RPMI7951 (cell line): ENCODE measurements around the gene CENPP. TPM values are rescaled to one million over a fixed set of nuclear protein-coding genes. Genes with fewer than 3 reads are reported as not detected.
"Not testable (repeated sequence)": the region's sequence is repeated elsewhere in the genome, so short reads cannot be mapped to it uniquely, and the experiment has no call there.

Source experiments
- DNase-seq: peaks from one replicate; pipeline ENCODE4 v3.0.0-alpha.2; 2012; ENCODE audit warnings: low read depth
- total RNA-seq: library from RNA; depleted of rRNA; stranded (reverse); fragments of >200 nt; shearing (Covaris generic); gene quantifications from 2 replicates; pipeline ENCODE4 v1.2.3, GENCODE V29; 2014

CENPP gene
- total RNA-seq, 1 experiment from 2014 or later: 17.8 TPM

DNA sequence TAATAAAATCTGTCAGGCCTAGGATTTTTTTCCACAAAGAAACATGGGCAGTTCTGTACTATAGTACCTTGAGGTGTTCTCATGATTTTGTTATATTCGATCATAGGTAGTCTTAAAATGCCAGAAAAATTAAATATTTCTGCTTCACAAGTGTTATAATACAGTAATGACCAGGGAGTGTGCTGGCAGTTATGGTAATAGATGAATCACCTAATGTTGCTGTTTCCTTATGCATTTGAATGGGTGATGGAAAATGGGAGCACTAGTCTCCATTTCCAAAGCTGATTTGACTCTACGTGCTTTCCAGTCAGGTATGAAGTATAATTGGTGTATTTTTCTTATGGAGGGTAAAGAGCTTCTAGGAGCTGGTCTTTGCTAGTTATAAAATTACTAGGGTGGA is 54.9 kb downstream of the CENPP start:
- no peak for DNase-seq

DNA sequence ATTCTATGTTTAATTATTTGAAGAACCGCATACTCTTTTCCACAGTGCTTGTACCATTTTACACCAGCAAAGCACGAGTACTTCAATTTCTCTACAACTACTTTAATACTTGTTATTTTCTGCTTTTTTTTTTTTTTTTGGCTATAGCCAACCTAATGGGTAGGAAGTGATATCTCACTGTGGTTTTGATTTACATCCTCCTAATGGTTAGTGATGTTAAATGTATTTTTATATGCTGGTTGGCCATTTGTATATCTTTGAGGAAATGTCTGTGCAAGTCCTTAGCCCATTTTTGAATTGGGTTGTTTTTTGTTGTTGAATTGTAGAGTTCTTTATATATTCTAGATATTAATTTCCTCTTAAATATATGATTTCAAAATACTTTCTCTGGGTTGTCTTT is 56.0 kb downstream of the CENPP start:
- DNase-seq: no peak

DNA sequence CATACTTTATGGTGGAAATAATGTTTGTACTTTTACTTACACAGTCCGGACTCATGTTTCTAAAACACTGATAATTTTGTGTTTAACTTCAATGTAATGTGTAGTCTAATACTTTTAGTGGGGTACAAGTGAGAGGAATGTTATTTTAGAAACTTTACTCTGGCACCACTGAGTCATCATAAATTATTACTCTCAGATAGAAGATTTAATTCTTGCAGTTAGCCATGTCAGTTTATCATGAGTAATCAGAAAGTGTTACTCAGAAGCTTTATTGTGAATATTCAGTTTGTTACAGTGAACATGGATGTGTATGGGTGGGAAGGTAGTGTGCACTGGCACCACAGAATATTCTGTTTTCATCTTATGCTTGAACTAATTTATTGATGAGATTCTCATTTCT is 58.6 kb downstream of the CENPP start:
- DNase-seq: peak; percentile 8

DNA sequence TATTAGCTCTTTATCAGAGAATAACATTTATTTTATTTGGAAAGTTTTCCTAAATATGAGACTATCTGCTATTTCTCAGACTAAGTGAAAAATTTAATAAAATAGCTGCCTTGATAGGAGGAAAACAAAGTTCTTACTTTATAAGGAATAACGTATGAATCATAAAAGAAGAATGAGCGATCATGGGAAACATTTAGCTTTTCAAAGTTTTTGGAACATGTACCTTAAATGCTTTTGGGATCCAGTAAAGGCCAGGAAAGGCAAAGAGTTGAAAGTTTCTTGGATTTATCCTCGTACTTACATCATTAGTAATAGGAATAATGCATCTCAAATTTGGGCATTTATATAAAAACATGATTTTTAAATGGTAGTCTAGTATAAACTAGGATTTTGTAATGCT is 59.2 kb downstream of the CENPP start:
- DNase-seq: no peak

DNA sequence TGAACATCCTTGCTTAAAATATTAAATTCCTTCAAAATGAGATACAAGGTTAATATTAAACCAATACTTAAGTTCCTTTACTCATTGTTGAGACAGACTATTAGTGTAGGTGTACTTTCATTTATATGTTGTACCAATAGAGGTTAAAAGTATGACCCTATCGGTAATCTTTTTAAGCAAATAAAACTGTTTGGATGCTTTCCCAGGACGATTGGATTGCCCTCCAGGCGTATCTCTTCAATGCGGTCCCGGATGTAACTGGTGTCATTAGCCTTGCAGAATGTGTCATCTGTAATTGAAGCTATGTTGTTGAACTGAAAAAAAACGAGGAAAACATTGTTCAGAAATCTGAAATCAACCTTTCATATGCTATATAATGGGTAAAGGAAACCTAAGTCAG is 59.7 kb downstream of the CENPP start:
- DNase-seq: peak; percentile 41

DNA sequence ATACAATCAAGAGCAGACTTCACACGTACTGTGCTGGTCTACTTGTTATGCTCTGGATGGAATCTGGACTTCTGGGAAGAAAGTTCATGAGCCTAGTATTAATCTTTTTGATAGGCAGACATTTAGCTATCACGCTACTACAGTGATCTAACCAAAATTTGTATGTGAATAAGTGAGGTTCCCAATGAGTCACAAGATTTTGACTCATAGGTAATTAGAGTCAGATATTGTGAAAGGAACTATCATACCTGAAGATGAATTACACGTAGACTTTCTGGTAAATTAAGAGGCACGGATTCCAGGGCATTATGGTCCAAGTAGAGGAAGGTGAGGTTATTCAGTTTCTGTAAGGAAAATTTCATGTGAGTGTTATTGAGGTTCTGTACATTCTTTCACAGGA is 60.2 kb downstream of the CENPP start:
- DNase-seq: peak; percentile 15

DNA sequence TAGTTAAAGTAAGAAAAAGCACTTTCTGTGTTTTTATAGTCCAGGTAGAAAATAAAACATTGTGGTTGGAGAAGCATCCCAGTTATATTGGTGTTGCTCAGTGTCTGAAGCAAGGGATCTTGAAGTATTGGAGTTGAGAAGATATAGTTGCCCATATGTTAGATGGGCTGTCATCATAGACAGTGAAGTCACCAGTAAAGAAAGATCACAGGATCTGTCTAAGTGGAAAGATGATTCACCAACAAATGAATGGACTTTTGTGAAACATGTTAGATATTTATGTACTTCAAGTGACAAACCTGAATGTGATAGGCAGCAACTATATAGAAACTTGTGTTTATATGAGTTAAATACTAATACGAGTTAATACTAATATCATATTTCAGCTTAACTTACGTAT is 66.9 kb downstream of the CENPP start:
- no peak for DNase-seq

DNA sequence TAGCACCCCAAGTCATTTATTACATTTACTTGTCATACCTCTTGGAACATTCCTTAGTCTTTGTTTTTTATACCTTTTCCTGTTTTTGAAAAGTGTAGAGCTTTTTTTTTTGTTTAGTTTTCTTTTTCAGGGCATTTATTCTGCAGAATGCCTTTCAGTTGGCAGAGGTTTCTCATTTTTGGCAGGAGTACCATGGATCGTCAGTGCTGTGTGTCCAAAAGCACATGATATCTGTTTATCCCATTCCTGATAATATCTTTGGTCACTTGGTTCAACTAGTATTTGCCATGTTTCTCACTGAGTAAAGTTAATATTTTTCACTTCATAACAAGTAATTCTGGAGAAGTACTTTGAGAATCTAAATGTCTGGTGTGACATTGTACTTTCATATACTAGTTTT is 67.9 kb downstream of the CENPP start:
- no peak for DNase-seq

DNA sequence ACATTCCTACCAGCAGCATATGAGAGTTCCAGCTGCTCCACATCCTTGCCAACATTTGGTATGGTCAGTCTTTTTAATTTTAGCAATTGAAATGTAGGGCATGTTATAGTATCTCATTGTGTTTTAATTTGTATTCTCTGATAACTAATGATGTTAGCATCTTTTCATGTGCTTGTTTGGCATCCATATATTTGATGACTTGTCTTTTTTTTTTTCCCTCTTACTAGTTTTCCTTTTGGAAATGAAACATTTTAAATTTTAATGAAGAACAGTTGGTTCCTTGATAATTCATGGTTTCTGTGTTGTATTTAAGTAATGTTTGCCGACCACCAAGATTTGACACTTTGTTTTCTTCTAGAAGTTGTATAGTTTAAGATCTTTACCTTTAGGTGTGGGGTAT is 69.9 kb downstream of the CENPP start:
- DNase-seq: no peak

DNA sequence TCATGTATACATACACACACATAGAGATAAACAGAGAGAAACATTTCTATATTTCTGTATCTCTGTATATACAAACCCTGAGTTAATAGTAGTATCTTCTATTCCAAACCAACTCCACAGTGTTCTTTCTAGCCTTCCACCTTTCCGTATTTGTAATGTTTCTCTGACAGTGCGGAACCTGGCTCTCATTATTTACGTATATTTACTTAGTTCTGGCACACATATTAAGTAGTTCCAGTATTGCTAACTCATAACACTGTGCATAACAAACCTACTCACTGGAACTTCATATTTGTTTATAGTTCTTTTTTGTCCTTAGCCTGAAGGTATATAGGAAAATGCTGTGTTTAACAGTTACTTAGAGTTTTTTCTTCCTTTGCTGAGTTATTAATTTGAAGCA is 72.1 kb downstream of the CENPP start:
- no peak for DNase-seq

DNA sequence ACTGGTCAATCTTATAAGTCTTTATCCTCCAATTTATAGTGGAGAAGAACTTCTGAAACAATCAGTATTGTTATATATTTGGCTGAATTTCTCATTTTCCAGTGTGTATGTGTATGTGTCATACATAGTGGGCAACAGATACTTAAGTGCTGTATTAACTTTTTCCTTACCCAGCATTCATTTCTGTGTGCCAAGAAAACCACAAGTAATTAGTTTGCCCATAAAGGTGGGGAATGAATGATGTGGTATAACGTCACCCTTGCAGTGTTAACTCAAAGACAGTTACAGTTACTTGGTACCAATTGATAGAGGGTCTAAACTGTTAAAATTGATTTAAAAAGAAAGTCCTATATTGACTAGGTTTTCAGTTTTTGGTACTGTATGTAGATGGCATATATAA is 76.6 kb downstream of the CENPP start:
- no peak for DNase-seq

DNA sequence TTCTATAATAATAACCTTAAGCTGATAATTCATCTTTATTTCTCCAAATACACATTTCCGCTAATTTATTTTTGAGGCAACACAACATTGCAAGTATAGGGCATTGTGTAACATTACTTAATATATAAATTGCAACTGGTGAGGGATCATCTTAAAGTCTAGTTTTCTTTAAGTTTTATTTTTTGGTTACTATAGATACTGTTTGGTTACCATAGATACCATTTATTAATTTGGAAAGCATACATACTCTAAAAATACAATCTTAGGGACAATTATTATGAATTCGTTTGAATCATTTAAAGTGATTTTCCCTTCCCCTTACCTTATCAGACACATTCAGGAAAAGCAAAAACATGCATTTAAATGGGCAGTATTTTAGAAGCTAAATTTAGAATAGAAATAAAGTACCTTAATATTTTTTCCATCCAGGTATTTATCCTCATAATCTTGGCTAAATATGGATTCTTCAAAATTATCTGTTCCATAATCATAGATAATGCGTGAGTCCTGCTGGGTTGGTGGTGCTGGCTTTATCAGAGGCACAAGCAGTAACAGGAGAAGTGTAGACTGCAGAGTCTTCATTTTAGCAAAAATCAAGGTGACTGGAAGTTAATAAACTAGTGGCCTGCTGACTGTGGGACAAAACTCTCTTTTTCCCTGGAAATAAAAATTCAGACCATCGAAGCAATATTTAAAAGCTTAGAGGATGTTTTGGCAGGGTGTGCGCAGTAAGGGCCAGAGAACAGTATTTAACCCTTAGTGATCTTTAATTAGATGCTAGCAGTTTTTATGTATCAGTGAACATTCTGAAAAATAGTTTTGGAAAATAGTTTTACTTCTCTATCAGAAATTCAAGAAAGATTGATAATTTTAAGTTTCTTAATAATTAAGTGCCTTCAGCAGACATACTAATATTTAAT is 77.3 kb downstream of the CENPP start:
- no peak for DNase-seq

DNA sequence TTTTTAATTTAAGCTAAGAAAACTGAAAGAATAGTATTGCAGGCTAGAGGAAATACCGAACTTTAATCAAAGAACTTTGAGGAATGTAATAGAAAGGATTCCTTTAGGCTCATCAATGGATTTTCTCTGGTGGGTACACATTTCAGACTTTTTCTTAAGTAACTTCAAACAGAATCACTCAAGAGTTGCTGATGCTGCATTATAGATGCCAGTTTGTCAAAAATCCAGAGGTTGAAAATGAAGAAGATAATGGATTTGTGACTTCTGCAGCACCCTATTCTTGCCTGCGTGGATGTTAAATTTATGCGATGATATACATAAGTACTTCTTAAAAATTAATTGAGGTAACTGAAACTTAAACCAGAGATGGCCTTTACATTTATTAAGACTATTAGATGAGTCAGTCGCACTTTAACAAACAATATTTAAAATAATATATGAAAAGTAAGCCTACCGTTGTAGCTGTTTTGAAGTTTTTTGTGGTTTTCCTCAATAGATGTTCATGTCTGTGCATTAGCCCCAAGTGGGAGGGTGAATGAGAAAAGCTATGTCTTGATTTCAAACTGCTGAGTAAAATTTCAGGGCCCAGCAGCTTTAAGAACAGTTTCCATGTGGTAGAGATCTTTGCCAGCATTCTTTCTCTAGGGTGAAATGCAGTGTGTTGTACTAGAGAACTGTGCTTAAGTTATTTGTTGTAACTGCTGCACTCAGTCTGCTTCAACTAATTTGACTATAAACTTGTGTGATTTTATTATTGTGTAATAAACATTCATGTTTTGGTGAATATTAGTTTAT is 78.5 kb downstream of the CENPP start, which contains the start of gene OGN:
Gene OGN, minus strand, starts transcription at position 537 of the 795 bp plus-strand sequence. CDS start 1,171 bp downstream, outside the sequence.
- no peak for DNase-seq

DNA sequence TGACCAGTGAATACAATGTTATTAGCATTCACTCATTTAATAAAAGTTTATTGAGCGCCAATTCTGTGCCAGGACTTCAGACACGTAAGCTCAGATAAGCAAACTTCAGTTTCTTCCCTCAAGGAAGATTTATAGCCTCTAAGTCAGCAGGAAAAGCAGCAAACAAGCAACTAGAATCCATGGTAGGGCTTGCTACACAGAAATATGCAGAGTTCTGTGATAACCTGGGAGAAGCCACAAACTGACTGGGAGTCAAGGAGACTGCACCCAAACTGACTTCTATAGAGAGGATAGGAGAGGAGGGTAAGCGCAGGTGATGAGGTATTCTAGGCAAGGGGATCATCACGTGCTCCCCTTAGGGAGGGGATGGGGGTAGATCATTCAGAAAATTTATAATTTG is 80.1 kb downstream of the CENPP start:
- no peak for DNase-seq

DNA sequence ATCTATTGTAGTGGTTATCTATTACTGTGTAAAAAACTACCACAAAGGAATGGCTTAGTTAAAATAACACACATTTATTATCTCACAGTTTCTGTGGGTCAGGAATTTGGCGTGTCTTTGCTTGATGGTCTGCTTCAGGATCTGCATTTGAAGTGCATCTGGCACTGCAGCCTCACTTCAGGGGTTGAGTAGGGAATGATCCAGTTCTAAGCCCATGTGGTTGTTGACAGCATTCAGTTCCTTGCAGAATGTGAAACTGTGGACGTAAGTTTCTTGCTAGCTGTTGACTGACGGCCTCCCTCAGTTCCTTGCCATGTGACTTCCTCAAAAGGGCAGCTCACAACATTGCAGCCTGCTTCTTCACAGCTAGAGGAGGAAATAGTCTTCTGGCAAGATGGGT is 80.7 kb downstream of the CENPP start:
- no peak for DNase-seq

DNA sequence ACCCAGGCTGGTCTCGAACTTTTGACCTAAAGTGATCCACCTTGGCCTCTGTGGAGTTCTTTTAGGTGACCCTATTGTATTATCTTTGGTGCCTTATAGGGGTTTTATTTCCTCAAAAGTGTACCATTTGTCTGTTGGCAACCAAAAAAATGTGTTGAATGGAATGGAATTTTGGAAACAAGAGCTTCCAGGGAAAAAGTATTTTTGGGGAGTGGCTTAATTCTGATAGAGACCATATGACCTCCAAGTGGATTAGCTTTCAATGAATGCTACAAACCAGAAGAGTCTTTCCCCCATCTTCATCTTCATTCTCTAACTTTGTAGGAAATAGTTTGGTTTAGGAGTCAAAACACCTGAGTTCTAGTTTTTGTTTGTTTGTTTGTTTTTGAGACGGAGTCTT is 82.1 kb downstream of the CENPP start:
- DNase-seq: no peak

DNA sequence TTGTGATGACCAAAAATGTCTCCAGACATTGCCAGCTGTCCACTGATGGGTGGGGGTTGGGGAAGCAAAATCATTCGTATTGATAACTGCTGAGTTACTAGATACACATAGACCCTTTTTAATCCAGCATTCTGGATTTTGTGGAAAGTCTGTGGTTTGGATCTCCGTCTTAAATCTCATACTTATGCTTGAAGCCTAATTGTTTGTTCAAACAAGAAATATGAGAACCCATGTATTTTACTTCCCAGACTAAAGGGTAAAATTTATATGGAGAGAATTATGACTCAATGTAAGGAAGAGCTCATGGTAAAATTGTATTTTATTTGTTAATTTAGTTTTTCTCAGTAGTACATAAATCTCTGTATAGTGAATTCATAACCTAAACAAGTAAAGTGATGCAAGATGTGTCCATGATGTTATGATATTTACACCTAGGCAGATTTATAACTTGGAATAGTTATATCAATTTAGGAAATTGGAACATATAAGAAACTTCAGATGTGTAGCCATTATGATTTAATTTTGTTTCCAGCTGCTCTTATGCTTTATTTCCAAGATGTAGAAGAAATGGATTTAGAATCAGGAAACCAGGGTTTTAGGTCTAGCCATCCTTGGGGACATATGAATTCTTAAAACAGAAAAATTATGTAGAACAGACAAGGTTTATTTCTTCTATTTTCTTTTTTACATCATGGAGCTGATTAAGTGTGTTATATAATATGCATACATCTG is 83.2 kb downstream of the CENPP start:
- DNase-seq: no peak

DNA sequence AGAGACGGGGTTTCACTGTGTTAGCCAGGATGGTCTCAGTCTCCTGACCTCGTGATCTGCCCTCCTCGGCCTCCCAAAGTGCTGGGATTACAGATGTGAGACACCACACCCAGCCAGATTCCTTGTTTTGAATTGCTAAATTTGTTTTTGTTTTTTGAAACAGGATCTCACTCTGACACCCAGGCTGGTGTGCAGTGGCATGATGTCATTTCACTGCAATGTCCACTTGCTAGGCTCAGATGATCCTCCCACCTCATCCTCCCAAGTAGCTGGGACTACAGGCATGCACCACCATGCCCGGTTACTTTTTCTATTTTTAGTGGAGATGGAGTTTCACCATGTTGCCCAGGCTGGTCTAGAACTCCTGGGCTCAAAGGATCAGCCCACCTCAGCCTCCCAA is 85.4 kb downstream of the CENPP start:
- DNase-seq: not testable (repeated sequence)

DNA sequence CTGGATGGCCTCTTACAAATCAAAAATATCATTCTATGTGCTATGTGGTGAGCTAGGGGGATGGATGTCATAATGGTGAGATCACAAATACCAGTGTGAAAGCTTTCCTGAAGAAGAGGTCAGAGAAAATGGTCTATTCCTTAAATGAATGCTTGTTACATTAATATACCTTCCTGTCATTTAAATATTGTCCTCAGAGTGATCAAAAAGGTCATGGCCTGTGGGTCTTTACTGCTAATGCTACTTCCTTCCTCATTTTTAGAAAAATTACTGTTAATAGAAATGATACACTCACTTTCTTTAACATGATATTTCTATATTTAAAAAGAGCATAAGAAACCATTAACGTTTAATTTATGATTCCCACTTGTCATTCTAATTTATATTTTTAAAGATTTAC is 88.8 kb downstream of the CENPP start:
- DNase-seq: no peak

DNA sequence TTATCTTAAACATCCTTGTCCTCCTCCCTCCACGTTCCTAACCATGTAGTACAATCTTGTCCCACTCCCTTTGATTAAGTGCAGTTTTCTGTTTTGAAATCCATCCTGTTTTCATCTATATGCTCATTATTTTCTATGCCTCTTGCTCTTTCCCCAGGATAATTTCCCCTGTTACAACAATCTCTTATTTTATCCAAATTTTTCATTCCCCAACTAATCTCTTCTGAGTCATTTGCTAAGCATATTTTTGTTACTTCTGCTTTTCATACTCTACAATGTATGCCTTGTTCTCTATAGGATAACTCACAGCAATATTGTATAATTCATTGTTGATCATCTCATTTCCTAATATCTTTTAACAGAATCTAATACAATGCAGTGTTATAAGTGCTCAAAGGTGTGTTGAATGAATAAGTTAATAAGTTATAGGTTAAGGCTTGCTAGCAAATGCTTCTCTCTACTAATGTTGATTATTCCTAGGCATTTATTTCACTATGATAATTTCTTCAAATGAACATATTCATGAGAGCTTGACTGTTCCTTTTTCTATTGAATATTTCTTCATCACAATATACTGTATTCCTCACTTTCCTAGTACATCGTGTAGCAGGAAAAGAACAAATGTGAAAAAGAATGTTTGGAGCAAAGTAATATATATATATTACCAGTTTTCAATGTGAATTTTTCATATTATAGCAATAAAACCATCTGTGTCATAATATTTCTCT is 97.0 kb downstream of the CENPP start:
- DNase-seq: no peak

DNA sequence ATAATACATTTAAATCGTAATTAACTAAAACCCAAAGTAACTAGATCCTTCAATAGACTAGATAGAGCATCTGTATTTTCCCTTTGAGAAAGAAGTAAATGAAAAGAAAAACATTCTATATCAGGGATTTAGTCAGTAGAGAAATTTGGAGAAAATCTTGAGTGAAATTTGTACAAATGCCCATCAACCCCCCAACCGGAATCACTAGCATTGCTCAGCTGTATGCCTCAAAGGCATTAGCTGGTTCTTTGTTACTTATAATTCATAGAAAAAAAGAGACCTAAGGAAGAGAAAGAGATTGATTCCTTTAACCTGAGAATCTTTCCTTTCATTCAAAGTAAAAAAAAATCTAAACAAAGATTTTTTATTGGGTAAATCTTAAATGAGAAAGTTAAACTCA is 97.9 kb downstream of the CENPP start:
- no peak for DNase-seq

DNA sequence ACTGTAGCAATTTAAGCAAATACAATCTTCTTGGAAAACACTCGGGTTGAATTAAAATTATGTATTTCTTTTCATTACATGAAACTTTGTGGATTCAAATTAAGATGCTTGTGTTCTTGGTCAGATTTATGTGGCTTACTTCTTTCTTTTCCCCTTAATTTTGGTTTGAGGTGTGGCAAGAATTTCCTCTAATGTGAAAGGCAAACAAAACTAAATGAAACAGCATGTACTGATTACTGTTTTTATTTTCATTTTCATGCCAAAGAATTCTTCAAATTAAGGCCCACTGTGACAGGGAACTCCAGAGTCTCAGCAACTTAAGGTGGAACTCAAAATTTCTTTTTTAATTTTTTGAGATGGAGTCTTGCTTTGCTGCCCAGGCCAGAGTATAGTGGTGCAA is 98.6 kb downstream of the CENPP start, which contains the start of gene OMD:
Gene OMD, minus strand, starts transcription at position 132 of the 400 bp plus-strand sequence. CDS start 6,913 bp downstream, outside the sequence.
- no peak for DNase-seq
